Esophagus squamous epithelium (tissue), 5 donors: ENCODE measurements around the gene DUS3L. TPM values are rescaled to one million over a fixed set of nuclear protein-coding genes. Genes with fewer than 3 reads are reported as not detected.

Source experiments
- DNase-seq: peaks from one replicate; lab custom pipeline; 2025; lab: John Stamatoyannopoulos, UW
- H3K27ac ChIP-seq, 4 donors: fragments of 200-600 bp; sonication (generic); one replicate each; pipeline ENCODE4 v1.5.1; 2016 to 2019; ENCODE audit warnings: mild to moderate bottlenecking in 1 of 4
- H3K27me3 ChIP-seq, 4 donors: fragments of 200-600 bp; sonication (generic); 1 replicate in 3 of 4; 2 replicates in 1 of 4; pipeline versions ENCODE4 v1.5.1 to v1.6.0; 2017 to 2021; ENCODE audit warnings: antibody characterized with exemption in 1 of 4
- H3K36me3 ChIP-seq, 3 donors: fragments of 200-600 bp; sonication (generic); one replicate each; pipeline ENCODE4 v1.5.1; 2016 to 2019
- H3K4me1 ChIP-seq, 3 donors: fragments of 200-600 bp; sonication (generic); one replicate each; pipeline ENCODE4 v1.5.1; 2017 to 2019
- H3K4me3 ChIP-seq, 4 donors: fragments of 200-600 bp; sonication (generic); 1 replicate in 3 of 4; 2 replicates in 1 of 4; pipeline ENCODE4 v1.5.1; 2016 to 2019; ENCODE audit warnings: mild to moderate bottlenecking in 2 of 4, moderate library complexity in 1 of 4
- H3K9me3 ChIP-seq, 3 donors: fragments of 200-600 bp; sonication (generic); one replicate each; pipeline ENCODE4 v1.5.1; 2016 to 2019
- POLR2A ChIP-seq, 4 donors: fragments of 450-650 bp; IDR thresholded peaks; one replicate each; pipeline ENCODE4 v1.6.1; 2017; ENCODE audit warnings: antibody characterized with exemption in 4 of 4, mild to moderate bottlenecking in 4 of 4, moderate library complexity in 3 of 4
- WGBS, 2 donors: methylation state at CpG; one replicate each; pipeline ENCODE4 v1.1.5; 2018; 5-methylcytosine and 5-hydroxymethylcytosine counted together
- intact Hi-C: fragments of 100-400 bp; cut with DNase I; formaldehyde crosslinking; loops from one replicate; pipeline ENCODE4 v1.15.0; 2022
- total RNA-seq, 4 donors: library from RNA; depleted of rRNA; stranded (reverse); fragments of >200 nt; gene quantifications; one replicate each; pipeline ENCODE4 v1.1.0, GENCODE V29; 2016
- TF ChIP-seq, protein P1 (sequence below), 6 experiments: fragments of 450-650 bp in 4 of 6; fragments of 200-600 bp in 2 of 6; sonication (generic) in 2 of 6; IDR thresholded peaks; one replicate each; pipeline ENCODE4 v1.5.1; 2016 to 2019; ENCODE audit warnings: antibody characterized with exemption in 6 of 6, mild to moderate bottlenecking in 4 of 6, moderate library complexity in 4 of 6
- donor health status: DM: yes; HTN: yes; CAD: no.

Gene DUS3L, protein sequence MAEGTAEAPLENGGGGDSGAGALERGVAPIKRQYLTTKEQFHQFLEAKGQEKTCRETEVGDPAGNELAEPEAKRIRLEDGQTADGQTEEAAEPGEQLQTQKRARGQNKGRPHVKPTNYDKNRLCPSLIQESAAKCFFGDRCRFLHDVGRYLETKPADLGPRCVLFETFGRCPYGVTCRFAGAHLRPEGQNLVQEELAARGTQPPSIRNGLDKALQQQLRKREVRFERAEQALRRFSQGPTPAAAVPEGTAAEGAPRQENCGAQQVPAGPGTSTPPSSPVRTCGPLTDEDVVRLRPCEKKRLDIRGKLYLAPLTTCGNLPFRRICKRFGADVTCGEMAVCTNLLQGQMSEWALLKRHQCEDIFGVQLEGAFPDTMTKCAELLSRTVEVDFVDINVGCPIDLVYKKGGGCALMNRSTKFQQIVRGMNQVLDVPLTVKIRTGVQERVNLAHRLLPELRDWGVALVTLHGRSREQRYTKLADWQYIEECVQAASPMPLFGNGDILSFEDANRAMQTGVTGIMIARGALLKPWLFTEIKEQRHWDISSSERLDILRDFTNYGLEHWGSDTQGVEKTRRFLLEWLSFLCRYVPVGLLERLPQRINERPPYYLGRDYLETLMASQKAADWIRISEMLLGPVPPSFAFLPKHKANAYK
- total RNA-seq = 10 to 100 TPM; 19.2 to 45.8 (median 39.4) TPM

GRCh38 chr19:5790559-5791520 is at the start of gene DUS3L:
DUS3L (minus strand) TSS chr19:5791163; CDS start chr19:5791141, 22 bp downstream.
- peak; percentile 92 for DNase-seq
- 18 to 24% methylated on average over 36 to 44 of the region's 72 CpGs for WGBS, 2 donors
- Histone ChIP-seq H3K36me3 (peaks cover 33 to 42% (median 40%) of the 10 kb centered on the region in 3 donors), H3K9me3 (no peaks in the 10 kb centered on the region), H3K27ac (peak within 1 kb of the TSS; percentile 97 to 99 (median 98)), H3K4me3 (peak within 1 kb of the TSS; percentile 74 to 89 (median 81)), H3K4me1 (peaks cover 13 to 30% (median 15%) of the 10 kb centered on the region in 3 donors), H3K27me3 (no peaks in the 10 kb centered on the region)
- intact Hi-C loops = no loop called here
- peak in 2 of 4 donors; percentile 60 to 76 for TF ChIP-seq POLR2A (IDR thresholded peaks at IDR 0.05)
- TF ChIP-seq, protein P1, sequence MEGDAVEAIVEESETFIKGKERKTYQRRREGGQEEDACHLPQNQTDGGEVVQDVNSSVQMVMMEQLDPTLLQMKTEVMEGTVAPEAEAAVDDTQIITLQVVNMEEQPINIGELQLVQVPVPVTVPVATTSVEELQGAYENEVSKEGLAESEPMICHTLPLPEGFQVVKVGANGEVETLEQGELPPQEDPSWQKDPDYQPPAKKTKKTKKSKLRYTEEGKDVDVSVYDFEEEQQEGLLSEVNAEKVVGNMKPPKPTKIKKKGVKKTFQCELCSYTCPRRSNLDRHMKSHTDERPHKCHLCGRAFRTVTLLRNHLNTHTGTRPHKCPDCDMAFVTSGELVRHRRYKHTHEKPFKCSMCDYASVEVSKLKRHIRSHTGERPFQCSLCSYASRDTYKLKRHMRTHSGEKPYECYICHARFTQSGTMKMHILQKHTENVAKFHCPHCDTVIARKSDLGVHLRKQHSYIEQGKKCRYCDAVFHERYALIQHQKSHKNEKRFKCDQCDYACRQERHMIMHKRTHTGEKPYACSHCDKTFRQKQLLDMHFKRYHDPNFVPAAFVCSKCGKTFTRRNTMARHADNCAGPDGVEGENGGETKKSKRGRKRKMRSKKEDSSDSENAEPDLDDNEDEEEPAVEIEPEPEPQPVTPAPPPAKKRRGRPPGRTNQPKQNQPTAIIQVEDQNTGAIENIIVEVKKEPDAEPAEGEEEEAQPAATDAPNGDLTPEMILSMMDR (IDR thresholded peaks at IDR 0.05) = peak in 2 of 6 experiments; percentile 10 to 24

DNA sequence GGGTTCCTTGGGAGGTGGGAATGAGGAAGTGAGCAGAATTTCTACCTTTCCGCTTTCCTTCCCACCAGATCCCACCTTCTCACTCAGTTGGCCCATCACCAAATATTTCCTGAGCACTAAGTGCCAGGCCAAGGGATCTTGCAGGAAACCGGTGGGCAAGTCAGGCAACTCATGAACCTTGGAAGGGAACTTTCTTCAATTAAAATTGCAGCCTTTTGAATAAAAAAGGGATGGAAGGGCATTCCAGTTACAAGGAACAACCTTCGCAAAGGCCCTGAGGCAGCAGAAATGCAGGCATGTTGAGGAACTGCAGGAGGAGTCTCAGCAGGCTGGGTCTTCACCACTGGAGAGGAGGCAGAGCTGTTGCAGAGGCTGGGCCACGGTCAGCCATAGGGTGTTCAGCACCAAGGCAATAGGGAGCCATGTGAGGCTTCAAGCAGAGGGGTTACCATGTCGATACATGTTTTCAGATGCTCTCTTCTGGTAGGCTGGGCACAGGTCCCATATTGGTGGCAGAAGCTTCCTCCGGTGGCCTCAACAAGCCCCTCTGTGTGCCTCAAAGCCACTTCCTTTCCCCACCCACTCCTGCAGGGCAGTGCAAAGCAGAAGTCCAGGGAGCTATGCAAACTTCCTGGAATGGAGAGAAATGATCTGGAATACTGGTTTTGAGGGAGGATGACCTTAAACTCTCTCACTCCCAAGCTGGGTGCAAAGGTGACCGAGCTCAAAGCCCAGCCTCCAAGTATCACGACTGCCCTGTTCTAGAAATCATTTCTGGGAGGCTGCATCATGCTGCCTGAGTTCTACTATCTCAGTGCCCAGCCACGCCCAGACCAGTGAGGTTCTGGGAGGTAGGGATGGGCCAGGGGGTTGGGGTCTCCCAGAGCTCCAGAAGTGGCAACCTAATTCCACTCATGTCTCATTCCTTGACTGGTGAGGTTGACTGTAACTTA is 48.4 kb upstream of the DUS3L start, which contains the start of gene FUT6:
FUT6 (minus strand) TSS at position 638 of the 953 bp plus-strand sequence. CDS start 7,135 bp downstream, outside the sequence.
- Histone ChIP-seq H3K4me1 (peaks cover 0 to 31% (median 7%) of the 10 kb centered on the region in 3 donors), H3K4me3 (peak within 1 kb of the TSS; percentile 27 to 50 (median 48)), H3K27me3 (no peaks in the 10 kb centered on the region), H3K27ac (peak within 1 kb of the TSS; percentile 28 to 85 (median 77)), H3K36me3 (peaks cover 0 to 30% (median 0%) of the 10 kb centered on the region in 3 donors), H3K9me3 (no peaks in the 10 kb centered on the region)
- WGBS, 2 donors = 79 to 80% methylated on average over 7 to 8 of the region's 9 CpGs
- DNase-seq = no peak
- TF ChIP-seq POLR2A (IDR thresholded peaks at IDR 0.05) = no peak
- TF ChIP-seq, protein P1 (IDR thresholded peaks at IDR 0.05) = peak in 1 of 6 experiments; percentile 3
- intact Hi-C loops = no loop called here

DNA sequence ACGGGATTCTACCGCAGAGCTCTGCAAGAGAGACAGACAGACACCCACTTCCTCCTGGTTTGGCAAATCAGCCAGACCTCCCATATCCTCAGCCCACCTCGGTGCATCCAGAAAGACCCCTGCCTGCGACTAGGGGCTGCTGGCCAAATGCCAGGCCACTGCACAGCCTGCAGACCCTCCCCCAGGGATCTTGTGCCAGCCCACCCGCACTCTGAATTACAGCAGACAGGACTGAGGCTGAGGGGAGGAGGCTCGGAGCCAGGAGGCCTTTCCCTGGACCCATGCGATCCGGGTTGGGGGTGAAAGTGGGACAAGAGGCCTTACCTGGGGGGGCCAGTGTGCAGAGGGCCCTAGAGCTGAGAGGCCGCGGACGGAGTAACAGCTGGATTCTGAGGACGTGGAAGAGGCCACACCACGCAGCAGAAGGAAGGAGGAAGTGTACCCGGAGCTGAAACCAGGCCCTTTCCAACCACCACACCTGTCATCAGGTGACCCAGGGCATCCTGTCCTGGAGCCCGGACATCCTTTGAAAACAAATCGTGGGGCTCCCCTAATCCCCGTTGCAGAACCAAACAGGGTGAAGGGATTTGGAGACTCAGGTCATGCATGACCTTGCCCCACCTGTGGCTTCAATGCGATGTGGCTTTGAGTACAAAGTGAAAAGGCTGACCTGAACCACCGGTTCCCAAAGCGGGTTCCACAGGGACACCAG is 47.5 kb upstream of the DUS3L start:
- Histone ChIP-seq H3K36me3 (peaks cover 0 to 26% (median 0%) of the 10 kb centered on the region in 3 donors), H3K9me3 (no peaks in the 10 kb centered on the region), H3K4me1 (peaks cover 0 to 31% (median 7%) of the 10 kb centered on the region in 3 donors), H3K27ac (peak overlapping the region; percentile 71 to 85 (median 77)), H3K4me3 (peak overlapping the region; percentile 27 to 50 (median 48)), H3K27me3 (no peaks in the 10 kb centered on the region)
- intact Hi-C loops = no loop called here
- no peak for DNase-seq
- 52 to 53% methylated on average over 12 to 18 of the region's 20 CpGs for WGBS, 2 donors
- TF ChIP-seq, protein P1 (IDR thresholded peaks at IDR 0.05) = no peak
- TF ChIP-seq POLR2A (IDR thresholded peaks at IDR 0.05) = no peak
